HG03432 (cell line): Measurements from ENCODE around the gene ENPP3.

ENCODE experiments used
- ATAC-seq: cut with Tn5 transposase; IDR thresholded peaks from one replicate; pipeline ENCODE4 v1.9.1; 2021; ENCODE audit warnings: mild to moderate bottlenecking, moderate library complexity; ENCODE audit not compliant: unreplicated experiment

ENPP3 gene

GRCh38 chr6:131791476-131791875 lies 154.4 kb downstream of the ENPP3 start:
- no peak for ATAC-seq

- ATAC-seq: no peak
Observed at GRCh38 chr6:131792091-131792496, 155.0 kb downstream of the ENPP3 start.

- ATAC-seq: no peak
Observed at GRCh38 chr6:131795366-131795765, 158.3 kb downstream of the ENPP3 start.
